Endothelial cell of umbilical vein (primary cell): ENCODE measurements around the gene CELA3A. TPM values are rescaled to one million over a fixed set of nuclear protein-coding genes. Genes with fewer than 3 reads are reported as not detected.

ENCODE experiments used
- BruUV-seq: library from RNA; stranded (reverse); fragments of 400-500 nt; replicated peaks from 2 replicates; lab custom pipeline; 2021; lab: Mats Ljungman, UMichigan
- CTCF ChIA-PET: fragments of 300-600, 350-600 bp; sonication (Branson Sonifier 250); formaldehyde crosslinking; loops from one replicate; lab custom pipeline; 2021; ENCODE audit warnings: antibody characterized with exemption, inconsistent platforms; lab: Charles Lee
- POLR2A ChIA-PET: fragments of 300-600, 350-600 bp; sonication (Branson Sonifier 250); formaldehyde crosslinking; loops from one replicate; lab custom pipeline; 2021; ENCODE audit warnings: antibody characterized with exemption, inconsistent platforms; lab: Charles Lee
- DNase-seq: peaks from one replicate; pipeline ENCODE4 v3.0.0-alpha.2; 2011; ENCODE audit warnings: low read depth, low spot score
- FAIRE-seq: peaks from 2 replicates; lab custom pipeline; 2011; peaks lifted over from hg19 to GRCh38; lab: Jason Lieb, UNC
- H2AFZ ChIP-seq: 2 replicates; pipeline ENCODE4 v1.6.0; 2012; ENCODE audit warnings: low read depth, low read length, control low read depth, inconsistent platforms
- H3K27ac ChIP-seq: 2 replicates; pipeline ENCODE4 v1.5.1; 2011; ENCODE audit warnings: low read depth, mild to moderate bottlenecking, control low read depth, low read length, moderate library complexity; ENCODE audit not compliant: insufficient read depth
- H3K27me3 ChIP-seq, 2 experiments: 2 replicates each; pipeline versions ENCODE4 v1.6.0 to v1.6.1; 2011; ENCODE audit warnings: low read length in 2 of 2, mixed read lengths in 1 of 2; ENCODE audit not compliant: control insufficient read depth in 2 of 2, insufficient read depth in 2 of 2
- H3K36me3 ChIP-seq, 2 experiments: 2 replicates in 1 of 2; 3 replicates in 1 of 2; pipeline ENCODE4 v1.5.1; 2011; ENCODE audit warnings: low read length in 2 of 2, mild to moderate bottlenecking in 1 of 2, moderate library complexity in 1 of 2; ENCODE audit not compliant: control insufficient read depth in 2 of 2, insufficient read depth in 2 of 2; ENCODE audit errors: extremely low read depth in 1 of 2
- H3K4me1 ChIP-seq: 3 replicates; pipeline ENCODE4 v1.5.1; 2011; ENCODE audit warnings: mild to moderate bottlenecking, low read length; ENCODE audit not compliant: control insufficient read depth, insufficient read depth; ENCODE audit errors: extremely low read depth
- H3K4me2 ChIP-seq: 2 replicates; pipeline ENCODE4 v1.6.1; 2011; ENCODE audit warnings: low read length, control low read depth, mixed read lengths; ENCODE audit not compliant: insufficient read depth
- H3K4me3 ChIP-seq, 3 experiments: fragments of 200-600 bp in 1 of 3; sonication (generic), shearing (Covaris generic) in 1 of 3; replicated peaks in 1 of 3; 2 replicates each; pipeline ENCODE4 v1.5.1; 2011 to 2016; ENCODE audit warnings: control low read depth in 3 of 3, low read length in 3 of 3, mild to moderate bottlenecking in 2 of 3, inconsistent platforms in 1 of 3, low read depth in 1 of 3, moderate library complexity in 1 of 3; ENCODE audit not compliant: insufficient read depth in 1 of 3
- H3K79me2 ChIP-seq: 2 replicates; pipeline ENCODE4 v1.6.0; 2012; ENCODE audit warnings: low read length, inconsistent platforms; ENCODE audit not compliant: control insufficient read depth, insufficient read depth
- H3K9ac ChIP-seq: replicated peaks from 2 replicates; pipeline ENCODE3; 2011; ENCODE audit warnings: low read length, control low read depth; ENCODE audit not compliant: insufficient read depth; ENCODE audit errors: extremely low read depth
- H3K9me1 ChIP-seq: replicated peaks from 3 replicates; pipeline ENCODE4 v1.6.0; 2011; ENCODE audit warnings: mild to moderate bottlenecking, low read length; ENCODE audit not compliant: control insufficient read depth, insufficient read depth; ENCODE audit errors: extremely low read depth
- H3K9me3 ChIP-seq: replicated peaks from 2 replicates; pipeline ENCODE4 v1.5.1; 2012; ENCODE audit warnings: low read length, inconsistent platforms; ENCODE audit not compliant: control insufficient read depth, insufficient read depth
- H4K20me1 ChIP-seq: replicated peaks from 2 replicates; pipeline ENCODE3; 2011; ENCODE audit warnings: mild to moderate bottlenecking, low read length; ENCODE audit not compliant: control insufficient read depth, insufficient read depth; ENCODE audit errors: extremely low read depth
- CTCF ChIP-seq, 2 donors: IDR thresholded peaks; 1 replicate in 1 of 2; 2 replicates in 1 of 2; pipeline ENCODE4 v1.5.1; 2011; ENCODE audit warnings: low read length in 2 of 2, mild to moderate bottlenecking in 2 of 2, moderate library complexity in 2 of 2, control low read depth in 1 of 2, inconsistent platforms in 1 of 2, low read depth in 1 of 2; ENCODE audit not compliant: insufficient read depth in 1 of 2; ENCODE audit errors: extremely low read depth in 1 of 2
- EZH2 ChIP-seq: IDR thresholded peaks from 2 replicates; pipeline ENCODE4 v1.6.1; 2012; ENCODE audit warnings: borderline replicate concordance, low read depth, mild to moderate bottlenecking, moderate library complexity, low read length, inconsistent platforms; ENCODE audit not compliant: severe bottlenecking
- FOS ChIP-seq: IDR thresholded peaks from 2 replicates; pipeline ENCODE4 v1.6.1; 2011; ENCODE audit warnings: mild to moderate bottlenecking, low read length, moderate library complexity, borderline replicate concordance; ENCODE audit not compliant: insufficient read depth
- GATA2 ChIP-seq: IDR thresholded peaks from 2 replicates; pipeline ENCODE4 v1.7.0; 2011; ENCODE audit warnings: low read depth, mild to moderate bottlenecking, moderate library complexity, mixed read lengths, low read length; ENCODE audit not compliant: insufficient read length, insufficient read depth
- JUN ChIP-seq: IDR thresholded peaks from 2 replicates; pipeline ENCODE4 v1.6.1; 2011; ENCODE audit warnings: borderline replicate concordance, low read depth; ENCODE audit not compliant: insufficient read length, insufficient read depth
- MAX ChIP-seq: IDR thresholded peaks from 2 replicates; pipeline ENCODE4 v1.6.1; 2011; ENCODE audit not compliant: insufficient read depth, insufficient read length
- MYC ChIP-seq: IDR thresholded peaks from one replicate; pipeline ENCODE4 v1.6.1; 2011; ENCODE audit warnings: mild to moderate bottlenecking, low read depth, low read length
- POLR2A ChIP-seq: IDR thresholded peaks from 2 replicates; pipeline ENCODE4 v1.6.1; 2012; ENCODE audit warnings: low read depth, mild to moderate bottlenecking, control low read depth, low read length
- POLR2AphosphoS5 ChIP-seq: IDR thresholded peaks from 2 replicates; pipeline ENCODE4 v1.6.1; 2012; ENCODE audit warnings: low read depth, mild to moderate bottlenecking, control low read depth, low read length, moderate library complexity; ENCODE audit not compliant: insufficient read depth
- dilution Hi-C: fragments of 300-500 bp; cut with MboI; formaldehyde crosslinking; loops from one replicate; pipeline ENCODE4 v1.15.0; 2019; ENCODE audit warnings: low sequenced_read_pairs; ENCODE audit not compliant: extremely low pct_ligation_motif_present
- intact Hi-C: fragments of 100-400 bp; cut with micrococcal nuclease; formaldehyde crosslinking; loops from one replicate; pipeline ENCODE4 v1.10.0; 2022
- polyA plus RNA-seq, 4 experiments: library from polyadenylated mRNA; depleted of rRNA in 3 of 4; stranded (reverse) in 3 of 4; unstranded in 1 of 4; fragments of >200 nt; gene quantifications; 2 replicates each; pipeline versions ENCODE4 v1.2.1 to v1.2.3, GENCODE V29; 2011 to 2012; ENCODE audit warnings: missing spikeins in 1 of 4
- total RNA-seq: library from RNA; stranded (reverse); gene quantifications from 2 replicates; pipeline ENCODE4 v1.2.3, GENCODE V29; 2021

Gene CELA3A
- total and polyA plus RNA-seq, 2 donors (not counting 3 experiments of a cell fraction or from before 2014, with no cell fraction given), result not detected

DNA sequence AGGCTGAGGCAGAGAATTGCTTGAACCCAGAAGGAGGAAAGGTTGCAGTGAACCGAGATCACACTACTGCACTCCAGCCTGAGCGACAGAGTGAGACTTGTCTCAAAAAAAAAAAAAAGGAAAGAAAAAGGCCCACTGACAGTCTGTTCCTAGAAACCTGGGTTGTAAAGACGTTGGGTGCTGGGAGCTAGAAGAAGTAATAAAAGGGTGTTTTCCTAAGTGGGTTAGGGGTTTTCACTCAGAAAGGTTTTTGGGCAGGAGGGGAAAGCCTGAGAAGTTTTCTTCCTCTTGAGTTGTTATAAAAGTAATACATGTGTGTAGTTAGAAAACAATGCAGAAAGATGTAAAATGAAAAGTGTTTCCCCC is 25.4 kb downstream of the CELA3A start:
- dilution Hi-C loops, result no loop called here
- H3K9me3 ChIP-seq, result no peaks in the 10 kb centered on the region
- H2AFZ ChIP-seq, result no peak overlapping the region
- no peak for TF ChIP-seq MAX
- no peak for TF ChIP-seq GATA2
- TF ChIP-seq CTCF (IDR thresholded peaks at IDR 0.05; ENCODE audit: extremely low read depth in 1 of 2, insufficient read depth in 1 of 2, low read depth in 1 of 2, low read length in 2 of 2), result no peak
- no peak for TF ChIP-seq MYC
- no peak for TF ChIP-seq POLR2A
- no peak for TF ChIP-seq FOS
- no peak for TF ChIP-seq JUN
- no peak for TF ChIP-seq EZH2
- TF ChIP-seq POLR2AphosphoS5, result no peak
- no peaks in the 10 kb centered on the region for H3K79me2 ChIP-seq
- no TSS peak for BruUV-seq
- intact Hi-C loops, result loop anchor here (5.0 to 10.0 kb wide), 3 partner anchors 55 to 322 kb away; no protein-coding TSS in a partner anchor
- no peak for FAIRE-seq
- no peak overlapping the region for H3K4me2 ChIP-seq
- H3K9me1 ChIP-seq, result no peaks in the 10 kb centered on the region
- H3K4me1 ChIP-seq, result peaks cover 12% of the 10 kb centered on the region
- POLR2A ChIA-PET, result no interaction called here
- H4K20me1 ChIP-seq, result no peaks in the 10 kb centered on the region
- no peak overlapping the region for H3K4me3 ChIP-seq
- no peak overlapping the region for H3K9ac ChIP-seq
- no peaks in the 10 kb centered on the region for H3K27me3 ChIP-seq
- CTCF ChIA-PET, result no interaction called here
- H3K36me3 ChIP-seq, result no peaks in the 10 kb centered on the region
- no peak overlapping the region for H3K27ac ChIP-seq
- no peak for DNase-seq
